NCI-H2227 (cell line): ENCODE results near the gene KRTAP10-5.
"Not testable (repeated sequence)": the region's sequence is repeated elsewhere in the genome, so short reads cannot be mapped to it uniquely, and the experiment has no call there.

Experiments
- DNase-seq: peaks from one replicate; lab custom pipeline; 2025; ENCODE audit not compliant: unreplicated experiment; lab: John Stamatoyannopoulos, UW

The KRTAP10-5 gene

GRCh38 chr21:44550285-44550684 is 30.1 kb downstream of the KRTAP10-5 start:
- not testable (repeated sequence) for DNase-seq

GRCh38 chr21:44549525-44550211 is 30.7 kb downstream of the KRTAP10-5 start:
- DNase-seq = no peak

- DNase-seq = no peak
Measured at GRCh38 chr21:44548922-44549321, 31.5 kb downstream of the KRTAP10-5 start.

- DNase-seq = no peak
Measured at GRCh38 chr21:44548381-44548780, 32.0 kb downstream of the KRTAP10-5 start.

GRCh38 chr21:44547656-44548331 is 32.6 kb downstream of the KRTAP10-5 start:
- DNase-seq = no peak

- DNase-seq = no peak
Measured at GRCh38 chr21:44544566-44544965, 35.8 kb downstream of the KRTAP10-5 start.

GRCh38 chr21:44542716-44543115 is 37.7 kb downstream of the KRTAP10-5 start:
- no peak for DNase-seq

- no peak for DNase-seq
Measured at GRCh38 chr21:44540741-44541288, 39.6 kb downstream of the KRTAP10-5 start.

GRCh38 chr21:44539991-44540666 is 40.3 kb downstream of the KRTAP10-5 start, which contains the start of gene KRTAP10-1:
Gene KRTAP10-1, minus strand, starts transcription at chr21:44540195. Its CDS starts 45 bp downstream, at chr21:44540150.
- no peak for DNase-seq

- DNase-seq = no peak
Measured at GRCh38 chr21:44539046-44539445, 41.4 kb downstream of the KRTAP10-5 start.

GRCh38 chr21:44537930-44538911 is 42.2 kb downstream of the KRTAP10-5 start:
- DNase-seq = no peak

GRCh38 chr21:44535963-44536362 is 44.4 kb downstream of the KRTAP10-5 start:
- DNase-seq = no peak

GRCh38 chr21:44534688-44535087 is 45.7 kb downstream of the KRTAP10-5 start:
- no peak for DNase-seq

- DNase-seq = no peak
Measured at GRCh38 chr21:44533891-44534627, 46.3 kb downstream of the KRTAP10-5 start.

GRCh38 chr21:44533121-44533890 is 47.1 kb downstream of the KRTAP10-5 start:
- DNase-seq = no peak

GRCh38 chr21:44532712-44533111 is 47.7 kb downstream of the KRTAP10-5 start:
- DNase-seq = no peak

- no peak for DNase-seq
Measured at GRCh38 chr21:44531606-44532564, 48.5 kb downstream of the KRTAP10-5 start.
